Fibroblast of mammary gland (primary cell): ENCODE measurements around the gene YAP1.

Experiments used
- DNase-seq: peaks from one replicate; pipeline ENCODE4 v3.0.0-alpha.2; 2010; ENCODE audit warnings: low read depth
- H3K4me3 ChIP-seq: 2 replicates; pipeline ENCODE4 v1.5.1; 2011; ENCODE audit warnings: low read depth, mild to moderate bottlenecking, low read length, moderate library complexity; ENCODE audit not compliant: control insufficient read depth
- TF ChIP-seq, protein P1 (sequence below): conservative IDR thresholded peaks from 2 replicates; pipeline ENCODE4 v1.5.1; 2011; ENCODE audit warnings: low read depth, low read length, inconsistent platforms; ENCODE audit not compliant: control insufficient read depth, insufficient read depth

Gene YAP1

DNA sequence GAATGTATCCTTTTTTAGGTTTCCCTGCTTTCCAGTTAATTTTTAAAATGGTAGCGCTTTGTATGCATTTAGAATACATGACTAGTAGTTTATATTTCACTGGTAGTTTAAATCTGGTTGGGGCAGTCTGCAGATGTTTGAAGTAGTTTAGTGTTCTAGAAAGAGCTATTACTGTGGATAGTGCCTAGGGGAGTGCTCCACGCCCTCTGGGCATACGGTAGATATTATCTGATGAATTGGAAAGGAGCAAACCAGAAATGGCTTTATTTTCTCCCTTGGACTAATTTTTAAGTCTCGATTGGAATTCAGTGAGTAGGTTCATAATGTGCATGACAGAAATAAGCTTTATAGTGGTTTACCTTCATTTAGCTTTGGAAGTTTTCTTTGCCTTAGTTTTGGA lies 120.7 kb downstream of the YAP1 start:
- no peak overlapping the region for H3K4me3 ChIP-seq
- DNase-seq: no peak
- TF ChIP-seq, protein P1, sequence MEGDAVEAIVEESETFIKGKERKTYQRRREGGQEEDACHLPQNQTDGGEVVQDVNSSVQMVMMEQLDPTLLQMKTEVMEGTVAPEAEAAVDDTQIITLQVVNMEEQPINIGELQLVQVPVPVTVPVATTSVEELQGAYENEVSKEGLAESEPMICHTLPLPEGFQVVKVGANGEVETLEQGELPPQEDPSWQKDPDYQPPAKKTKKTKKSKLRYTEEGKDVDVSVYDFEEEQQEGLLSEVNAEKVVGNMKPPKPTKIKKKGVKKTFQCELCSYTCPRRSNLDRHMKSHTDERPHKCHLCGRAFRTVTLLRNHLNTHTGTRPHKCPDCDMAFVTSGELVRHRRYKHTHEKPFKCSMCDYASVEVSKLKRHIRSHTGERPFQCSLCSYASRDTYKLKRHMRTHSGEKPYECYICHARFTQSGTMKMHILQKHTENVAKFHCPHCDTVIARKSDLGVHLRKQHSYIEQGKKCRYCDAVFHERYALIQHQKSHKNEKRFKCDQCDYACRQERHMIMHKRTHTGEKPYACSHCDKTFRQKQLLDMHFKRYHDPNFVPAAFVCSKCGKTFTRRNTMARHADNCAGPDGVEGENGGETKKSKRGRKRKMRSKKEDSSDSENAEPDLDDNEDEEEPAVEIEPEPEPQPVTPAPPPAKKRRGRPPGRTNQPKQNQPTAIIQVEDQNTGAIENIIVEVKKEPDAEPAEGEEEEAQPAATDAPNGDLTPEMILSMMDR: no peak

DNA sequence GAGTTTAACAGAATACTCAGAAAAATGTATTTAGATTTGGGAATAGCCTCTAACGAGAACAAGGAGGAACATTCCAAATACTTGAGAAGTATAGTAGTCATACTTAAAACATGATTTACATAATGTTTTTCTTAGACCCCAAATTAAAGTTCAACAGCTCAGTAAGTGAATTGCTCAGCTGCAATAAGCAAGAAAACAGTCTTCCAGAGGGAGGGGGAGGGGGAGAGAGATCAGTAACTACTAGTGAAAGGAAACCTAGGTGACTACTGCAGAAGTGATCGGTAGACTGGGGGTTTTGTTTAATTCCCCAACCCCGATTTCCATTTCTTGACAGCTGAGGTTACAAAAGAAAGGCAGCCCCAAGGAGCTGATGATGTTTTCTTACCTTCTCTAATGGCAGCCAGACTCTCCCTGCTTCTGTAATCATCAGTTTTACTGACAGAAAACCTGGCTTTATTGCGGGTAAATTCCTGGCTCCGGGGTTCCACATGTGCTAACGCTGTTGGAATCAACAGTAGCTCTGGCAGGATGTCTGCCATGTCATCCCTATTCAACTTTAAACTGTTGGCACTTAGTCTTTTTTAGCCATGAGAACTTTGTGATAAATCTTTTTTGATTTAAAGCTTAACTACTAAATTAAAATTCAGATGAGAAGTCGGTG lies 124.7 kb downstream of the YAP1 start:
- TF ChIP-seq, protein P1: no peak
- DNase-seq: peak; percentile 44
- H3K4me3 ChIP-seq: no peak overlapping the region

DNA sequence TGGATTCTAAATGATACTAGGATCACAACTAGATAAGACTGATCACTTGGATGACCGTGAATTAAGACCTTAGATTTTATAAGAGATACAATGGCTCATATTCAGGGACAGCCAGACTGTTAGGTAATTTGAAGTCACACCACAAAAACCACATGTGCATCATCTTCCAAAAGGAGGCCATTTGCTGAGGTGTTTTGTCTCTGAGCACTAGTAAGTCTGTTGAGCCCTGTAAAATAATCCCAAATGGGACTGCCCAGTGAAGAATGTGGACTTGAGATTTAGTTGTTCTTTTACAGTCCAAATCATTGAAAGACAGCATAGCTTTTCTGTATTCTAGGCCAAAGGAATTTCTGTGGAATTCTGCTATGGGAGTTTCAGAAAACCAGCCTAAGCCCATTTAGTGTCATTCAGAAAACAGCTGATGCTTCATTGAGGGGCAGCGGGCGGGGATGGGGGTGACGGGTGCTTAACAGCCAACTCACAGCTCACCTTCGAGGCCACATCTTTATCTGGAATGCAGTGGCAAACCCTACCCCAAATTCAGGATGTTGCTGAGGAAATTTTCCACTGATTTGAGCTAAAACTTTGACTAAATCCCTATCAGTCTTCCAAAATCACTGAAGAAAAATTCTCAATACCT lies 127.0 kb downstream of the YAP1 start:
- peak; percentile 71 for DNase-seq
- TF ChIP-seq, protein P1: no peak
- H3K4me3 ChIP-seq: no peak overlapping the region

DNA sequence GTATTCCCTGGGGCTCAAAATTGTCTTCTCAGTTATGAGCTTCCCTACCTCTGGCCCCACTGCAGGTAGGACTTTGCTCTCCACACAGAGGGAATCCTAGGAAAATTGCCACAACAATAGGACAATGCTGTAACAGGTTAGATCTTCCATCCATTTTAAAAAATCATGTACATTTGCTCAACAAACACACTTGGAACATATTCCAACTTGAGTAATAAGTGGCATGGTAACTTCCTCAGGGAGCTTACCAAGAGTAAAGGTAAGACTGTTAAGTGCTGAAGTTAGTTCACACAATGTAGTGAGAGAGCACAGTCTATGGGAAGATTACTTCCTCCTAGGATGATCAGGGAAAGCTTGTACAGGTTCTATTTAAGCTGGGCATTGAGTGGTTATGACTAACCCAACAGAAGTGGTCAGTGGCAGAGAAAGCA lies 128.2 kb downstream of the YAP1 start:
- DNase-seq: no peak
- TF ChIP-seq, protein P1: no peak
- H3K4me3 ChIP-seq: no peak overlapping the region

DNA sequence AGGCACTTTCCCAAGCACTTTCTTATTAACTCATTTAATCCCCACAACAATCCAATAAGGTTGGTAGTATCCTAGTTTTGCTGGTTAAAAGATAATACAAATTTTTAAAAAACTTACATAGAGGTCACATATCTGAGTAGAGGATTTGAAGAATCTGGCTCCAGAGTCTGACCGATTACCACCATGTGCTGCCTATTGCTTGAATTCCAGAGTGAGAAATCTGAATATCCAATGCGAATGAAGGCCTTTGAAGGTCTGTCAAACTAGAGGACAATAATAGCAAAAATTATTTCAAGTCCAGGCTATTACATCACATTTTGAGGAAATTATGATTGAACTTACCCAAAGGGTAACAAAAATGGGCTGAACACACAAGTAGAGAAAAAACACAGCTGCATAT lies 129.2 kb downstream of the YAP1 start:
- H3K4me3 ChIP-seq: no peak overlapping the region
- DNase-seq: no peak
- TF ChIP-seq, protein P1: no peak

DNA sequence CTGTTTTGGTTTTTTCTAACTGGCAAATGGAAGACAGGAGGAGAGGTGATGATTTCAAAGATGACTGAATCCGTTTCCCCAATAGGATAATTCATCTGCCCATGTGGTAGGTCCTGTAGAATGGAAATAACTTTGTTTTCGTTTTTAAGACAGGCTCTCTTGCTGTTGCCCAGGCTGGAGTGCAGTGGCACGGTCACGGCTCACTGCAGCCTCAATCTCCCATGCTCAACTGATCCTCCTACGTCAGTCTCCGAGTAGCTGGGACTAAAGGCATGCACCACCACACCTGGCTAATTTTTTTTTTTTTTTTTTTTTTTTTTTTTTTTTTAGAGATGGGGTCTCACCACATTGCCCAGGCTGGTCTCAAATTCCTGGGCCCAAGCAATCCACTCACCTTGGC lies 129.7 kb downstream of the YAP1 start:
- DNase-seq: no peak
- TF ChIP-seq, protein P1: no peak
- no peak overlapping the region for H3K4me3 ChIP-seq
